HFFc6 (cell line): ENCODE results near the gene EEF1AKMT3. TPM values are rescaled to one million over a fixed set of nuclear protein-coding genes. Genes with fewer than 3 reads are reported as not detected.

Experiments used
- DNase-seq: peaks from one replicate; pipeline ENCODE4 v3.0.0-alpha.2; 2018
- H3K27ac Mint-ChIP-seq: 2 replicates; pipeline ENCODE4 v1.8.0; 2020; ENCODE audit warnings: mild to moderate bottlenecking, mixed read lengths
- H3K27me3 Mint-ChIP-seq: 2 replicates; pipeline ENCODE4 v1.8.0; 2021; ENCODE audit warnings: mild to moderate bottlenecking, moderate library complexity, mixed read lengths; ENCODE audit not compliant: insufficient read depth
- H3K36me3 Mint-ChIP-seq: 2 replicates; pipeline ENCODE4 v1.8.0; 2021; ENCODE audit warnings: low read depth, mixed read lengths
- H3K4me1 Mint-ChIP-seq: 2 replicates; pipeline ENCODE4 v1.8.0; 2020; ENCODE audit warnings: low read depth, mixed read lengths
- H3K4me3 Mint-ChIP-seq: 2 replicates; pipeline ENCODE4 v1.8.0; 2020; ENCODE audit warnings: mild to moderate bottlenecking, moderate library complexity, mixed read lengths
- H3K9me3 Mint-ChIP-seq: 2 replicates; pipeline ENCODE4 v1.8.0; 2020; ENCODE audit warnings: mild to moderate bottlenecking, mixed read lengths
- microRNA-seq: library from miRNA; unstranded; fragments of <30 nt; microRNA quantifications from one replicate; pipeline ENCODE4, GENCODE V29; 2019
- total RNA-seq, 6 experiments: library from RNA; stranded (reverse); fragmentation: NEBNext Ultra II Directional; extraction: Animal tissue kit (Norgen Biotek cat#: 25700); gene quantifications; 2 replicates in 1 of 6; 3 replicates in 5 of 6; pipeline ENCODE4 v1.2.3, GENCODE V29; 2021
- TF ChIP-seq, protein P1 (sequence below): fragments of 200-600 bp; sonication (generic); IDR thresholded peaks from 2 replicates; pipeline ENCODE4 v1.5.0; 2021; ENCODE audit warnings: antibody characterized with exemption, mild to moderate bottlenecking

EEF1AKMT3 gene
- total RNA-seq, 6 experiments from 2014 or later, result 6.3 to 9.0 (median 7.8) TPM

DNA sequence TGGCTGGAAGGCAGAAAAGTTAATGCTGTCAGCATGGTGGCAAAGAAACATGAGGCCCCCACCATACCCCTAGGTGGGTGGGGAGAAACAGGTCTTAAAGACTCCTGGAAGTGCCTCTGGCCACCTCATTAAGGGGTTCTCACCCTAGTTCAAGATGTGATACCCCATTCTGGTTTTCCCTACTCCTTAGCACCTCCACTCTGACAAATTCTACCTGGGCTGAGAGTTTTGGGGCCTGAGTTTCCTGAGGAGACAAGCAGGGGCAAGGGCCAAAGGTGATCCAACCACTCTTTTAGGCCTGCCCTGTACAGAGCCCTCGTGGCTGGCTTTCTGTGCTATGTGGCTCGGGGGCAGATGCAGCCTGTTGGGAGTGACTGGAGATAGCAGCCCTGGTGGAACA lies 54.0 kb downstream of the EEF1AKMT3 start:
- no peak for DNase-seq
- H3K4me1 Mint-ChIP-seq, result peaks cover 9% of the 10 kb centered on the region
- no peak overlapping the region for H3K4me3 Mint-ChIP-seq
- no peaks in the 10 kb centered on the region; the same call in 1 of the 2 replicates for H3K27me3 Mint-ChIP-seq
- no peaks in the 10 kb centered on the region for H3K9me3 Mint-ChIP-seq
- TF ChIP-seq, protein P1, sequence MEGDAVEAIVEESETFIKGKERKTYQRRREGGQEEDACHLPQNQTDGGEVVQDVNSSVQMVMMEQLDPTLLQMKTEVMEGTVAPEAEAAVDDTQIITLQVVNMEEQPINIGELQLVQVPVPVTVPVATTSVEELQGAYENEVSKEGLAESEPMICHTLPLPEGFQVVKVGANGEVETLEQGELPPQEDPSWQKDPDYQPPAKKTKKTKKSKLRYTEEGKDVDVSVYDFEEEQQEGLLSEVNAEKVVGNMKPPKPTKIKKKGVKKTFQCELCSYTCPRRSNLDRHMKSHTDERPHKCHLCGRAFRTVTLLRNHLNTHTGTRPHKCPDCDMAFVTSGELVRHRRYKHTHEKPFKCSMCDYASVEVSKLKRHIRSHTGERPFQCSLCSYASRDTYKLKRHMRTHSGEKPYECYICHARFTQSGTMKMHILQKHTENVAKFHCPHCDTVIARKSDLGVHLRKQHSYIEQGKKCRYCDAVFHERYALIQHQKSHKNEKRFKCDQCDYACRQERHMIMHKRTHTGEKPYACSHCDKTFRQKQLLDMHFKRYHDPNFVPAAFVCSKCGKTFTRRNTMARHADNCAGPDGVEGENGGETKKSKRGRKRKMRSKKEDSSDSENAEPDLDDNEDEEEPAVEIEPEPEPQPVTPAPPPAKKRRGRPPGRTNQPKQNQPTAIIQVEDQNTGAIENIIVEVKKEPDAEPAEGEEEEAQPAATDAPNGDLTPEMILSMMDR, result no peak
- H3K36me3 Mint-ChIP-seq, result peaks cover 33% of the 10 kb centered on the region
- no peak overlapping the region for H3K27ac Mint-ChIP-seq

DNA sequence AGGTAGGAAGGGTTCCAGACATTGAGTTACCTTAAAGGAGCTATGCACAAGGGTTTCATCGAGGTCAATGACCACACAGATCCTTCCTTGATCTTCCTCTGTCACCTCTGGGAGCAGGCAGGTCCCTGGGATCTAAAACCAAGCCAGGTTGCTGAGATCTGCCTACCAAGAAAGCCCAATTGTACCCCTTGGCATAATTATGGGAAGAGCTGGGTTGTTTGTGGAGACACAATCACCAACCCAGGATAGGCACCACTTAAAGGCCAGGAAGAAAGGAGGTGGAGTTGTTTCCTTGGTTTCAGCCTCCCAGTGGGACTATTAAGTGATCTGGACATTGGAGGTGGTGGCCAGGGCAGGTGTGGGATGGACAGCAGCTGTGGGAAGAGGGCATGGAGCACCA lies 54.6 kb downstream of the EEF1AKMT3 start:
- peaks cover 15% of the 10 kb centered on the region for H3K4me1 Mint-ChIP-seq
- H3K36me3 Mint-ChIP-seq, result peaks cover 33% of the 10 kb centered on the region
- no peak overlapping the region for H3K4me3 Mint-ChIP-seq
- no peak for DNase-seq
- no peaks in the 10 kb centered on the region; the same call in 1 of the 2 replicates for H3K27me3 Mint-ChIP-seq
- no peaks in the 10 kb centered on the region for H3K9me3 Mint-ChIP-seq
- no peak overlapping the region for H3K27ac Mint-ChIP-seq
- TF ChIP-seq, protein P1, result no peak

DNA sequence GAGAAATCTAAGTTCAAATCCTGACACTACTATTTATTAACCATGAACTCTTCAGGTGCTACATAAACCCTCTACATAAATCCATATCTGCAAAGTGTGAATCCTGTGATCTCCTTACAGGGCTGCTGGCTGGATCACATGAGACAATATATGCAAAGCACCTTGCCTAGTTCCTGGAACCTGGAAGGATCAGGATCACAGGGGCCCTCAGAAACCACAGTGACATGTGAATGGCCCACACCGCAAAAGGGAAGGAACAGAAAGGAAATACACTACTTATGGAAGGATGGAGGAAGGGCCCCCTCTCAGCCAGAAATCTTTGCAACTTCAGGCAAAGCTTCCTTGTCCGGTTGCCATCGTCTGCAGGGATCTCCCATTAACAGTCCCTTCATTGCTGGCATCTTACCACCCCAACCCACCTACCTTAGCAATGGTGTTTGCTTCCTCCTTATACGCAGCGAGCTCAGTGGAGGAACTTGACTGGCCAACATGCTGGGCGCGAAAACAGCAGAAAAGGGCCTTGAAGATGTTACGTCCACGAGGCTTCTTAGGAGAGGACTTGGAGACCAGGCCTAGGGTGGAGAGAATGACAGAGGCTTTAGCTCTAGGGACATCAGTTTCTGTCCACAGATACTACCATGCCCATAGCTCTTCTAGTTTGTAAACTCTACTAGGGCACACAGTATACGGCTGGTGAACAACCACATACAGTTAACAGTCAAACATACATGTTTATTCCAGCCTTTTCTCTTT lies 56.8 kb downstream of the EEF1AKMT3 start:
- Mint-ChIP-seq H3K36me3 (peaks cover 18% of the 10 kb centered on the region), H3K27ac (no peak overlapping the region), H3K9me3 (no peaks in the 10 kb centered on the region), H3K27me3 (no peaks in the 10 kb centered on the region), H3K4me3 (no peak overlapping the region), H3K4me1 (peaks cover 35% of the 10 kb centered on the region)
- TF ChIP-seq, protein P1, result no peak
- DNase-seq, result no peak

DNA sequence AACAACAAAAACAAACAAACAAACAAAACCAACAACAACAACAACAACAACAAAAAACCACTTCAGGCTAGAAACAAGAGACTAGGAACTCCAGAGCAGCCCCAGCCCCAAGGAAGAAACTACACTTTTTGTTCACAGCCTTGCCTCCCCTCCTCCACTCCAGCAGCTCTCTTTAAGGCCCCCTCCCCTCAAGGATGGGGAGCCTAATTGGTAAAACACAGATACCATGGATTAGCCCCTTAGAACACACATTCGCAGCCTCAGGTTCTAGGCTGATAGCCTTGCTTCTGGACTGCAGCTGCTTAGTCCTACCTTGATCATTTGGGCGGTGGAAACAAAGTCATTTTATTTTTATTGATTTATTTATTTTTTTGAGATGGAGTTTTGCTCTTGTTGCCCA lies 58.0 kb downstream of the EEF1AKMT3 start:
- Mint-ChIP-seq H3K4me3 (no peak overlapping the region), H3K9me3 (no peaks in the 10 kb centered on the region), H3K27ac (peak overlapping the region; percentile 52; the same call in 1 of the 2 replicates), H3K4me1 (peaks cover 43% of the 10 kb centered on the region), H3K27me3 (no peaks in the 10 kb centered on the region), H3K36me3 (peaks cover 8% of the 10 kb centered on the region)
- DNase-seq, result no peak
- TF ChIP-seq, protein P1, result no peak

Small RNA genes within 50 kb of the gene (microRNA-seq; reads per million reads assigned to microRNA genes)
- gene MIR26A2, result 63.3 reads per million, percentile 43 among the genes with 10 or more reads in this experiment
- 2.3 reads per million for gene MIR6759

Other genes starting within 250 kb of the EEF1AKMT3 start
- gene MBD6, start 249.8 kb upstream of the EEF1AKMT3 start, total RNA-seq, result 10 to 100 TPM; 40.7 to 43.6 (median 42.1) TPM
- gene DCTN2, start 225.4 kb upstream of the EEF1AKMT3 start, total RNA-seq, result 100 to 1,000 TPM; 110 to 123 (median 116) TPM
- gene KIF5A, start 222.6 kb upstream of the EEF1AKMT3 start, total RNA-seq, result 1 to 10 TPM; 1.0 to 1.8 (median 1.2) TPM
- gene PIP4K2C, start 181.4 kb upstream of the EEF1AKMT3 start, total RNA-seq, result 10 to 100 TPM; 21.1 to 33.1 (median 24.3) TPM
- gene DTX3, start 167.8 kb upstream of the EEF1AKMT3 start, total RNA-seq, result 10 to 100 TPM; 17.7 to 21.0 (median 19.2) TPM
- 10 to 100 TPM; 10.2 to 21.9 (median 11.9) TPM for gene ARHGEF25, start 161.2 kb upstream of the EEF1AKMT3 start, total RNA-seq
- 1 to 10 TPM; 1.4 to 3.1 (median 2.3) TPM for gene B4GALNT1, start 139.4 kb upstream of the EEF1AKMT3 start, total RNA-seq
- gene OS9, start 78.5 kb upstream of the EEF1AKMT3 start, total RNA-seq, result 100 to 1,000 TPM; 150 to 158 (median 156) TPM
- under 1 TPM; 0.14 to 0.18 (median 0.14) TPM for gene AGAP2, start 33.9 kb upstream of the EEF1AKMT3 start, total RNA-seq
- gene TSPAN31, start 27.6 kb upstream of the EEF1AKMT3 start, total RNA-seq, result 10 to 100 TPM; 20.3 to 32.3 (median 24.3) TPM
- 100 to 1,000 TPM; 112 to 140 (median 116) TPM for gene CDK4, start 20.3 kb upstream of the EEF1AKMT3 start, total RNA-seq
- gene MARCHF9, start 17.5 kb upstream of the EEF1AKMT3 start, total RNA-seq, result 1 to 10 TPM in 4 of 6 experiments, under 1 TPM in 2; 0.94 to 3.2 (median 1.2) TPM
- 1 to 10 TPM in 3 of 6 experiments, under 1 TPM in 3; 0.57 to 1.8 (median 0.96) TPM for gene CYP27B1, start 5.5 kb upstream of the EEF1AKMT3 start, total RNA-seq
- 10 to 100 TPM; 30.0 to 41.8 (median 36.0) TPM for gene METTL1, start 509 bp upstream of the EEF1AKMT3 start, total RNA-seq
- gene TSFM, start 10.2 kb downstream of the EEF1AKMT3 start, total RNA-seq, result 10 to 100 TPM; 28.6 to 36.8 (median 33.7) TPM
- gene AVIL, start 46.1 kb downstream of the EEF1AKMT3 start, total RNA-seq, result 1 to 10 TPM in 1 of 6 experiments, under 1 TPM in 5; 0.14 to 1.1 (median 0.67) TPM
- 100 to 1,000 TPM in 5 of 6 experiments, 10 to 100 TPM in 1; 99.2 to 128 (median 111) TPM for gene CTDSP2, start 74.1 kb downstream of the EEF1AKMT3 start, total RNA-seq
- gene ATP23, start 169.0 kb downstream of the EEF1AKMT3 start, total RNA-seq, result 1 to 10 TPM; 3.1 to 4.0 (median 3.6) TPM